C1 segment of cervical spinal cord (tissue), 14 donors: ENCODE measurements around the gene MGAT5.

ENCODE experiments used
- DNase-seq, 14 donors: peaks; one replicate each; lab custom pipeline; 2025; lab: John Stamatoyannopoulos, UW

The MGAT5 gene

DNA sequence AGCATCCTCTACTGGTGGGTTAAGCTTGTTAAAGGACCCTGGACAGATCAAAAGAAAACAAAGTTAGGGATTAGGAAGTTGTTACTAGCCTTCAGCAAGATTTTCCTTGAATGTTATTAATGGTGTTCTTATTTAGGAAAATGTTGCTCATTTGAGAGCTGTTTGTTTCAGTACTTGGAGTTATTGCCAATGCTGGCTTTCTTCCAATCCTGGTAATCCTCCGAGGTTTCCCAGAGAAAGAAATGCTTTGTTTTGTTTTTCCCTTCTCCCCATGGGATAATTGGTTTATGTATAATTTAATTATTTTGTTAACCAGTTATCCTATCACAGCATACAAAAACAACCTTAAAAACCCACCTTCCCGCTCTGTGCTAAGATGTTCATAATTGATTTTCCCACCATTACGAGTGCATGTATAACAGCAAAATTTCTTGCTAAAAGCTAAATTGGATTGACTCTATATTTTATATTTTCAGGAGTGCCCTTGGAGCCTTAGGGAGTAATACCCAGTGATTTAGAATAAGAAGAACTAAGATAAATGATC lies 79.8 kb downstream of the MGAT5 start:
- peak in 1 of 14 donors; percentile 23 for DNase-seq

GRCh38 chr2:134334542-134335353 lies 80.9 kb downstream of the MGAT5 start:
- no peak for DNase-seq

DNA sequence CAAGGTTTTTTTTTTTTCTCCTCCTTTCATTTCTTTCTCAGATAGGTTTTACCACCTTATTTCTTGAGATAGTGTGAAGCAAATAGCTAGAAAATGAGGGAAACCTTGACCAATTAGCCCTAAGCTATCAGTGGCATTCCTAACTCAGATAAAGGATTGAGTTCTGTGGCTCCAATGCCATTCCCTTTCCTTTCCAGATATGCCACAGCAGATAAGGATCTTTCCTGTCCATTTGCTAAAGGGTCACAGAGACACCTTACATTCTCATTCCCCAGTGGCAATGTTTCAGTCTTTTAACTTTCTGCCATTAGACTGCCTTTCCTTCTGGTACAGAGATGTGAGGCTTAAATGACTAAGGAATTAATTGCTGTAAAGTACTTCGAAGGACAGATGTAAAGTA lies 81.7 kb downstream of the MGAT5 start:
- DNase-seq: no peak

- DNase-seq: no peak
These were observed 82.5 kb downstream of the MGAT5 start for GRCh38 chr2:134336352-134336751.

DNA sequence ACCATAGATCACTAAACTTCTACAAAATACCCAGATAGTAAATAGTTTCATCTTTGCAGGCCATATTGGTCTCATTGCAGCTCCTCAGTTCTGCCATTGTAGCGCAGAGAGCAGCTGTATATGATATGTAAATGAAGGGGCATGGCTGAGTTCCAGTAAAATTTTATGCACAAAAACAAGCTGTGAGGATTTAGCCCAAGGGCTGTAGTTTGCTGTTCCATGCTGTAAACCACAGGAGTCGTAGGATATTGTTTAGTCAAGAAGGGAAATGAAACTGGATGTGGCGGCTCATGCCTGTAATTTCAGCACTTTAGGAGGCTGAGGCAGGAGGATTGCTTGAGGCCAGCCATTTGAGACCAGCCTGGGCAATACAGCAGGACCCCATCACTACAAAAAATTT lies 83.0 kb downstream of the MGAT5 start:
- no peak for DNase-seq

- no peak for DNase-seq
These were observed 83.8 kb downstream of the MGAT5 start for GRCh38 chr2:134337631-134338030.

DNA sequence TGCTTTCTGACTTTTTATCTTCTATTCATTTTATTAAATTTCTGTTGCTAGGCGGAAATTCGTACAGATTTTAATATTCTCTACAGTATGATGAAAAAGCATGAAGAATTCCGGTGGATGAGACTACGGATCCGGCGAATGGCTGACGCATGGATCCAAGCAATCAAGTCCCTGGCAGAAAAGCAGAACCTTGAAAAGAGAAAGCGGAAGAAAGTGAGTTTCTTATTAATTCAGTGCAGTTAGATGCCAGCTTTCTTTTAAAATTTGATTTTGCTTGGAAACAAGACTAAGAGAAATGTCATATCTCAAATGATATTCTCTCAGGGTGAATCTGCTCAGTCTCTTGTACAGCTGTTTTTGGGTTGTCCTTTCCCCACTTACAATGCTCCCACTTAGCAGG lies 84.3 kb downstream of the MGAT5 start:
- no peak for DNase-seq

GRCh38 chr2:134341476-134341875 lies 87.6 kb downstream of the MGAT5 start:
- no peak for DNase-seq

DNA sequence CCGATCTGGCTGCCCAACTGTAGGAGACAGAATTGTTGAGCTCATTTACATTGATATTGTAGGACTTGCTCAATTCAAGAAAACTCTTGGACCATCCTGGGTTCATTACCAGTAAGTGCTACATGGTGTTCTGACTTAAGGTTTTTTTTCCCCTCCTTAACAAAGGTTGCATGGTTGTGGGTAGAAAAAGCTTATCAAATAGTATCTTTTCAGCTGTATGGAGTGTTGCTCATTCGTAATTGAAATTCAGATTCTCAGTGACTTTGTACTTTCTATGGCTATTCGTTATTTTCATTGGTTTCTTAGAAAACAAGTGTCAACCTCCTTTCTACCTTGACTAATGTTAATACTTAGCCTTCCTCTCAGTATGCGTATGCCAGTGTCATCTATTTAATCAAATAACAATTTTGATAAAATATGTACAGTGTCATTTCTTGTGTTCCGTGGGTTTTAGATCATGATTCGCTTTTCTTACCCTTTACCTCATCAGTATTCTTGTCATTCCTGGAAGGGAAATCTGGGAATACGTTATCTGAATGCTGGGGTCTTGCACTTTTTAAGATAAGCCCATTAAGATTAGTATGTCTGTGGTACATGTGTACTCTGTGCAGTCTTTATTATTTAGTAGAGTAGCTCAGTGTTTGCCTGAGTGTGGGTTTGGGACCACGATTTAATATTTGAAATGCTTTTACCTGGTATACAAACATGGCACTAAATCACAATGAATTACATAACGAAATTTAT lies 91.3 kb downstream of the MGAT5 start:
- DNase-seq: no peak

DNA sequence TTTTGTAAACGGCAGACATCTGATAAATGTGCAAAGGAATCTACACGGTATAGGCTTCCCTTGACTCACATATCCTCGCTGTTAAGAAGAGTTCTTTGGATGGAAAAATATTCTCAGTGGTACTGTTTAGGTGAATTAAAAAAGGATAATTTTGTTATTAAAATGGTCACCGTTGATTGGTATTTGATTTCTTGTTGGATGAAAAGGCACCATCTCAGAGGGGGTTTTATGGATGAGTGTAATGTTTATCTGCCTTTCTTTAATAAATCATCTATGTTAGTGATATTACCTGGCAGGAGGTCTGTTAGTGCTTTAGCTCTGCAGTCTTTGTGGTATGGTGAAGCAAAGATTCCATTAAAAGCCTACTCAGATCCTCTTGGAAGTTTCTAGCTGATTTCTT lies 92.3 kb downstream of the MGAT5 start:
- no peak for DNase-seq

- DNase-seq: no peak
These were observed 93.9 kb downstream of the MGAT5 start for GRCh38 chr2:134347756-134348155.

DNA sequence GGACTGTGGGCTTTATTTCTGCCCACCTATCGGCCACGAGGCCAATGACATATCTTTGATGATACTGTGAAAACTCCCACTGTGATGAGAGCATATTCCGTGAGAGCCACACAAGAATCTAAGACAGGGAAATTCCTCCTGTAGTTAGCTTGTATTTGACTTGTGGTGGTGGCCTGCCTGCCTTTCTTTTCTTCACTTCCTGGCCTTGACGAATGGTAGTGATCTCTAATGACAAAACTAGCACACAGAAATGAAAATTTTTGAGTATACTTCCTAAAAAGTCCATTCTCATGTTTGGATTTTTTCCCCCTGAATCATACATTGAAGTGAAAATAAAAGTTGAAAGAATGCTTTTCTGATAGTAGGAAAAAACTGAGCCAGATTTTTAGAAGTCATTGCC lies 94.4 kb downstream of the MGAT5 start:
- no peak for DNase-seq

GRCh38 chr2:134348760-134349159 lies 94.9 kb downstream of the MGAT5 start:
- no peak for DNase-seq

- DNase-seq: no peak
These were observed 97.1 kb downstream of the MGAT5 start for GRCh38 chr2:134351016-134351415.

GRCh38 chr2:134351899-134352298 lies 98.0 kb downstream of the MGAT5 start:
- no peak for DNase-seq

DNA sequence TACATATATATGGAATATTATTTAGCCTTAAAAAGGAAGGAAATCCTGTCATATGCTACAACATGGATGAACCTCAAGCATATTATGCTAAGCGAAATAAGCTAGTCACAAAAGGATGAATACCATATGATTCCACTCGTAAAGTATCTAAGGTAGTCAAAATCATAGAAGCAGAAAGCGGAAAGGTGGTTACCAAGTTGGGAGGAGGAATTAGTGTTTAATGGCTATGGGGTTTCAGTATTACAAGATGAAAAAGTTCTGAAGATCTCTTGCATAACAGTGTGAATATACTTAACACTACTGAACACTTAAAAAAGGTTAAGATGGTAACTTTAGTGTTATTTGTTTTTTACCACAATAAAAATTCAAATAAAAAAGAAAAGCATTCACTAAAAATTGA lies 99.0 kb downstream of the MGAT5 start:
- DNase-seq: no peak

GRCh38 chr2:134354611-134355010 lies 100.7 kb downstream of the MGAT5 start:
- no peak for DNase-seq

- no peak for DNase-seq
These were observed 103.9 kb downstream of the MGAT5 start for GRCh38 chr2:134357814-134358213.

GRCh38 chr2:134359367-134360081 lies 105.7 kb downstream of the MGAT5 start:
- DNase-seq: peak in 1 of 14 donors; percentile 20

GRCh38 chr2:134360745-134361487 lies 107.0 kb downstream of the MGAT5 start:
- peak in 13 of 14 donors; percentile 13 to 95 (median 51) for DNase-seq

DNA sequence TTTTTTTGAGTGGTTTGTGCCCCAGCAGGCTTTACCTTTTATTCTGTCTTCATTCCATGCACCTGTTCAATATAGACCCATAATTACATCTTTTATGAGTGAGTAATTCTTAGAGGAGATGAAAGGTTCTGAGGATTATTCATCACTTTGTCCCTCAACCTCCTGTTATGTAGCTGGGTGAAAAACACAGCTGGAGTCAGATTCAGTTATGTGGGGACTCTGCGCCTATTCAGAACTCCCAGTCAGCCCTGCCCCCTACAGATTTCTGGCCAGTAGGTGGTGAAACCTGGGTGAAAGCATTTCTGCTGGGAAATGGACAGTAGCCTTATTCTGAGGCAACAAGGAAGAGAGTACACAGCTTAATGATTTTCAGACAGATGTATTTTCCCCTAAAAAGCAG lies 107.8 kb downstream of the MGAT5 start:
- no peak for DNase-seq
